ENCODE data around the gene ASXL3.

Gene ASXL3

GRCh38 chr18:33716061-33716683 lies 138.2 kb downstream of the ASXL3 start:
- no peak for DNase-seq

- DNase-seq = no peak
These were observed 139.3 kb downstream of the ASXL3 start for GRCh38 chr18:33717339-33717738.

- DNase-seq = no peak
These were observed 142.1 kb downstream of the ASXL3 start for GRCh38 chr18:33720133-33720532.

GRCh38 chr18:33729556-33729955 lies 151.5 kb downstream of the ASXL3 start:
- no peak for DNase-seq

GRCh38 chr18:33733376-33733775 lies 155.4 kb downstream of the ASXL3 start:
- DNase-seq = no peak

DNA sequence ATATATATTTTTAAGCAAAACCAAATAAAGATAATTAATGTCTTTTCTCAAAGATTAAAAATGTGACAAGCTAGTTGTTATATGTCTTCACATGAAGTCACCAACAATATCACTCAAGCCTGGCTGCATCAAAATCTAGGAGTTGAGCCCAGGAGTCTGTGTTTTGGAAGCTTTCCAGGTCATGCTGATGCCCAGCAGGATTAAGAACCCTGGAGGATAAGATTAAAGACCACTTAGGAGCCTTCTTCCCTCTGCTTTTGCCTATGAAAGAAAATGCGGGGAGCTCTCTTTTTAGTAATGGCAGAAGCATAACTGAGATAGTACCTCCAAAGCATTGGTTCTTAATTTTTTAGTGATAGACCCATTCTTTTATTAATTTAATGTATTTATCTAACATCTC lies 157.4 kb downstream of the ASXL3 start:
- no peak for DNase-seq

- DNase-seq = no peak
These were observed 163.7 kb downstream of the ASXL3 start for GRCh38 chr18:33741760-33742159.

GRCh38 chr18:33744032-33744697 lies 166.1 kb downstream of the ASXL3 start:
- no peak for DNase-seq

- peak in 2 of 56 donors; percentile 12 to 13 for DNase-seq
These were observed 167.3 kb downstream of the ASXL3 start for GRCh38 chr18:33745151-33745795.

- peak in 14 of 56 donors; percentile 12 to 59 (median 22) for DNase-seq
These were observed 168.0 kb downstream of the ASXL3 start for GRCh38 chr18:33745871-33746545.

GRCh38 chr18:33749834-33750233 lies 171.8 kb downstream of the ASXL3 start:
- DNase-seq = peak in 1 of 56 donors; percentile 16

- DNase-seq = no peak
These were observed 172.3 kb downstream of the ASXL3 start for GRCh38 chr18:33750366-33750765.

DNA sequence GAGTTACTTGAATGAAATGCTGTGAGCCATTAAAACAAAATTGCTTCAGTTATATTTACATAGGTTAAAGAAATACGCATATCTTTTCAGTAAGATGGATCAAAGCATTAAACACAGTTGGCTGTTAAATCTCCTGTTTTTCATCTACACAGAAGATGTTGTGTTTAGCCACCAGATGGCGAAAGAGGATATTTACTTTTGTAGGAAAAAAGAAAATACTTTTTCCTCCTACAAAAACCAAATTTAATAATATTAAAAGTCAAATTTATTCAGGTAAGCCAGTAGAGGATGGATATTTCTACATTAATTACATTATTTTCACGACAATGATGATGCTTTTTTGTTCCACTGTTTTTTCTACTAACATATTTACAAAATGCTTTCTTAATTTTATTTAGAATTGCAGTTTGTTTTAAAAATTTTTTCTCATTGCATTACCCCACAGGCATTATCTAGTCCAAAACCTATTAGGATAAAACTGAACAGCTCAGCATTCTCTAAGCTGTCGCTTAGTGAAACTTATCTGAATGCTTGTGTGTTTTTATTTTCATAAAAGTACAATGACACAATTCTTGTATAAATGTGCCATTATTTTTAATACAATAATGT lies 173.7 kb downstream of the ASXL3 start:
- no peak for DNase-seq

DNA sequence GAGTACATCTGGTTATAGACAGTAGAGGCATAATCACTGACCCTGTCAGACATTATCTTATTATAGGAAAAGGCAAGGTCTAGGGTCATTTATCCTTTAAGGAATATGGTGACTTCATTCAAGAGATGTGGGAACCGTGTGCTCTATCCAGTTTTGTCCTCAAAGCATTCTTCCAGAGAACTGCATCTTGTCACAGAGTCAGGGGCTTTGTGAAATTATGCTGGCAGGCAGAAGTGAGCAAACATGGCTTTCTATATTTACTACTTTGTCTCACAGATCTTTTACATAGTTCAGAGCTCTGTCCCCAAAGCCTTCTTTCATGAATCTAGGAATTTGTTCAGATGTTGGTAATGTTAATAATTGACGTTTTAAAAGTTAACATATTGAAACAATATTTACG lies 177.4 kb downstream of the ASXL3 start:
- no peak for DNase-seq

GRCh38 chr18:33755931-33756560 lies 178.0 kb downstream of the ASXL3 start:
- peak in 9 of 56 donors; percentile 5 to 45 (median 16) for DNase-seq

DNA sequence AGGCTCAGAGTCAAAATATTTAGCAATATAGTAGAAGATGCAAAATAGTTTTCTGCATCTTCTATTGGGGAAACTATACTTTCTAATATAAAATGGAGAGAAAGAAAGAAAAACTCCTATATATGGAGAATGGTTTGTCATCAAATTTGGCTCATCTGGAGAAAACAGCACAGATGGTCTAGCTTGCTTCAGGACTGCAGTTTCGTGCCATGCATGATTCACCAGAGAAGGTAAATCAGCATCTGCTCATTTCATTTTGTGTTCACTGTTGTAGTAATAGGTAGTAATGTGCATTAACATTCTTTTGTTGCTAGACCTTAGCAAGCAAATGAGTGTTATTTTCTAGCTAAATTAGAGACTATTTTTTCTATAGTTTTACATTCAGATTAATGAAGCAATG lies 179.0 kb downstream of the ASXL3 start:
- DNase-seq = no peak

- peak in 13 of 56 donors; percentile 6 to 73 (median 24) for DNase-seq
These were observed 183.3 kb downstream of the ASXL3 start for GRCh38 chr18:33761363-33761762.

GRCh38 chr18:33781429-33781828 lies 203.4 kb downstream of the ASXL3 start:
- no peak for DNase-seq

All from amygdala (tissue), 56 donors.